Mesenteric fat pad (tissue), 1 donor: ENCODE data around the gene CYBA. TPM values are rescaled to one million over a fixed set of nuclear protein-coding genes. Genes with fewer than 3 reads are reported as not detected.

ENCODE experiments used
- DNase-seq: peaks from one replicate; pipeline ENCODE4 v3.0.0-alpha.2; 2020; ENCODE audit warnings: low spot score
- total RNA-seq: library from RNA; stranded (reverse); fragmentation: NEBNext Ultra II Directional; extraction: Animal tissue kit (Norgen Biotek cat#: 25700); gene quantifications from one replicate; pipeline ENCODE4 v1.2.1, GENCODE V29; 2021
- donor health status: DM: yes; HTN: yes; CAD: no.

CYBA gene
- total RNA-seq, 1 donor from 2014 or later = 183 TPM

DNA sequence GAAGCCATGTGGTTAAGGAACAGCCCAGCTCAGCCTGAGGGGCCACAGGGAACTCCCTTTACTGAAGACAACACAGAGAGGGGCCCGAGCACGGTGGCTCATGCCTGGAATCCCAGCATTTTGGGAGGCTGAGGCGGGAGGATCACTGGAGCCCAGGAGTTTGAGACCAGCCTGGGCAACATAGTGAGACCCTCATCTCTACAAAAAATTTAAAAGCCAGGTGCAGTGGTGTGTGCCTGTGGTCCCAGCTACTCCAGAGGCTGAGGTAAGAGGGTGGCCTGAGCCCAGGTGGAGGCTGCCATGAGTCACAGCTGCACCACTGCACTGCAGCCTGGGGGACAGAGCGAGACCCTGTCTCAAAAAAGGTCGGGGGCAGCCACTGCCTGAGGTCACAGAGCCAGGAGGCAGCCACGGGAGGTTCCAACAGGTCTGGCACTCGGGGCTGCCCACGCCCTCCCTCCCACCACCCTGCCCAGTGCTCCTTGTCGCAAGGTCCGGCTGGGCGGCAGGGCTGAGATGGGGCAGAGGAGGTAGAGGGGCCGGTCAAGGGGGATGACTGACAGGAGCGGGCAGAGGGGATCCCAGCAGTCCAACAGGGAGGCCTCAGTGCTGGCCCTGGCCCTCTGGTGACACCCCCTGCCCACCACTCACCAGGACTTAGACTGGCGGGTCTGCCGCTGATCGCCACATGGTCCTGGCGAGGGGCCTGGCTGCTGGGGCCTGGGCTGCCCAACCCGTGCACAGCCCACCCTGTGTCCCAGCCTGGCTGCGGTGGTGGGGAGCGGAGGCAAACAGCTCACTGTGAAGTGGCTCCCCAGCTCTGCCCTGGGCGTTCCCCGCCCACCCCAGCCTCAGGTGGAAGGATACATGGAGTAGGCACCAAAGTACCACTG, 3.4 kb downstream of the CYBA start:
- DNase-seq = no peak

DNA sequence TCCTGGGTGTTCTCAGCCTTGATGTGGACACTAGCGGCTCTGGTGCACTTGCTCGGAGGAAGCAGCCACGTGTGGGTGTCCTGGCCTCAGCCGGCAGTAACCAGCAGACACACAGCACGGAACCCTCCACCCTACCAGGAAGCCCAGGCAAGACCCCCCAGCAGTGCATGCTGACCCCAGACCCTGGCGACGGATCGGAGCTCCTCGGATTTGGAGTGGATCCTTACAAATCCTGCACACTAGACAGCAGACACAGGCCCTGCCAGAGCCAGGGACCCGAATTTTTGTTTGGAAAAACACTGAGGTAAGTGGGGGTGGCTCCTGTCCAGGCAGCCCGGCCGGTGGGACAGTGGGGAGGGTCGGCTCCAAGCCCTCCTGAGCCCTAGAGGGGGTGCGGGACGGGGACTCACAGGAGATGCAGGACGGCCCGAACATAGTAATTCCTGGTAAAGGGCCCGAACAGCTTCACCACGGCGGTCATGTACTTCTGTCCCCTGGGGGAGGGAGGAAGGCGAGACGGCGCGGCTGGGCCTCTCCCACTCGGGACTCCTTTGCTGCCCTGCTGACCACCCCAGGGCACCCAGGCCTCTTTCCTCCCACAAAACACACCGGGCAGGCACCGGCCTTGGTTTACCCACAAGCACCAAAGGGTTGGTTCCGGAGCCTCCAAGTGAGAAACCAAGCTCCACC, 4.4 kb downstream of the CYBA start:
- DNase-seq = no peak

DNA sequence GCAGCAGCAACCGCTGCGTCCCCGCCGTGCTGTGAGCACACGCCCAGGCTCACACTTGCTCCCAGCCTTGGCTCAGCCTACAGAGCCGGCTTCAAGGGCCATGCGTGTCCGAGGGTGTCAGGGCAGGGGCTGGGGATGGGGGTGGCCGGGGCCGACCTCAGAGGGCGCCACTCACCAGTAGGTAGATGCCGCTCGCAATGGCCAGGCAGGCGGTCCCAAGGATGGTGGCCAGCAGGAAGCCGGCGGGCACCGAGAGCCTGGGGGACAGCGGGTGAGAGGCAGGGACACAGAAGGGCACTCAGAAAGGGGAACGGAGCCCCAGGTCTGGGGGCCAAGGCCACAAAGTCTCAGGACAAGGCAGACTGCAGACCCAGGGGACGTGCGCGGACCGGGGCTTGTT, 4.9 kb downstream of the CYBA start:
- no peak for DNase-seq

DNA sequence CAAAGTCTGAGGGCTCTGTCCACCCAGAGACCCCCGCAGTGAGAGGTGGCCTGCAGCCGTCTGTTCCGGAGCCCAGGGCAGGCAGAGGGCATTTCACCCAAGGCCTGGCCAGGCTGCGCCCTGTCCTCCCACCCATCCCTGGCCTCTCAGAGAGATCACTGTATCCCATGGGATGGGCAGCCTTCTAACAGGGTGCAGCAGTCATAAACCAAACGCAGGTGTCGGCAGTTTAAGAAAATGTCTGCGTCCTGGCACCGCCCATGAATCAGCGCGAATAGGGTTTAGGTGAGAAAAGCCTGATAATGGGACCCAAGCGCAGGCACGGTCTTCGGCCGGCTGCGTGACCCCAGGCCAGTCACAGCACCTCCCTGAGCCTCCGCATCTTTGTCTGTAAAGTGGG, 5.4 kb downstream of the CYBA start:
- no peak for DNase-seq

DNA sequence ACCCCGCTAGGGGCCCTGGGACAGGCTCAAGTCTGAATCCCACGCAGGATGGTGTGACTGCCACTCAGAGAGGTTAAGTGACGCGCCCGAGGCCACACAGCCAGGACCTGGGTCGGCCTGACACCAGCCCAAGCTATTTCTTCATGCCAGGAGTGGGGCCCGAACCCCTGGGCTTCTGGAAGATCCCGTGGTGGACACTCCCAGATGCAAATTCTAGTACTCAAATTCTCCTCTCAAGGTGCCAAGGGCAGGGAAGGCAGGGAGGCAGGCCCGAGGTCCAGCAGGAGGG, 7.3 kb downstream of the CYBA start:
- no peak for DNase-seq

DNA sequence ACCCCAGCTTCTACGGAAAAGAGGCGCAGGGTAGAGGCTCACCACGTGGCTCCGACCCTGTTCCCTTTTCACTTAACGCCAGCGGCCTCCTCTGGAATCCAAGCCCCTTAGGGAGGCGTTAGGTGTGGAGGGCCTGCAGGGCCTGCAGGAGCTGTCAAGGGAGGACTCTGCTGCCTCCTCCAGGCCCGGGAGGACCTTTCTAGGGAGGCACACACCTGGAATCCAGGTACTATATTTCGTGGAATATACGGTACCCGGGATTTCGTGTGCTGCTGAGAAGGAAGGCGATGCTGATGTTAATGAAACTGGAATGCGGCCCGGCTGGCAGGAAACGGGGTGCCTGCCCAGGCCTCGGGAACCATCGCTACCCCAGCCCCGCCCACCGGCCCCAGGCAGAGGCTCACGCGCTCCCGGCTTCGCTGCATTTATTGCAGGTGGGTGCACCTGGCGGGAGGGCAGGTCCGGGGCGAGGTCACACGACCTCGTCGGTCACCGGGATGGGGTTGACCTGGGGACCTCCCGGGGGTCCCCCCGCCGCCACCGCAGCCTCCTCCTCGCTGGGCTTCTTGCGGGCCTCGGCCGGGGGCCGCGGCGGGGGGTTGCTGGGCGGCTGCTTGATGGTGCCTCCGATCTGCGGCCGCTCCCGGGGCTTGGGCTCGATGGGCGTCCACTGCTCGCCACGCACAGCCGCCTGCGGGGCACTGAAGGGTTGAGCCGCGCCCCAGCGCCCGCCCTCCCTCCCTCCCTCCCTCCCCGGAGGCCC, 7.8 kb downstream of the CYBA start:
- no peak for DNase-seq

DNA sequence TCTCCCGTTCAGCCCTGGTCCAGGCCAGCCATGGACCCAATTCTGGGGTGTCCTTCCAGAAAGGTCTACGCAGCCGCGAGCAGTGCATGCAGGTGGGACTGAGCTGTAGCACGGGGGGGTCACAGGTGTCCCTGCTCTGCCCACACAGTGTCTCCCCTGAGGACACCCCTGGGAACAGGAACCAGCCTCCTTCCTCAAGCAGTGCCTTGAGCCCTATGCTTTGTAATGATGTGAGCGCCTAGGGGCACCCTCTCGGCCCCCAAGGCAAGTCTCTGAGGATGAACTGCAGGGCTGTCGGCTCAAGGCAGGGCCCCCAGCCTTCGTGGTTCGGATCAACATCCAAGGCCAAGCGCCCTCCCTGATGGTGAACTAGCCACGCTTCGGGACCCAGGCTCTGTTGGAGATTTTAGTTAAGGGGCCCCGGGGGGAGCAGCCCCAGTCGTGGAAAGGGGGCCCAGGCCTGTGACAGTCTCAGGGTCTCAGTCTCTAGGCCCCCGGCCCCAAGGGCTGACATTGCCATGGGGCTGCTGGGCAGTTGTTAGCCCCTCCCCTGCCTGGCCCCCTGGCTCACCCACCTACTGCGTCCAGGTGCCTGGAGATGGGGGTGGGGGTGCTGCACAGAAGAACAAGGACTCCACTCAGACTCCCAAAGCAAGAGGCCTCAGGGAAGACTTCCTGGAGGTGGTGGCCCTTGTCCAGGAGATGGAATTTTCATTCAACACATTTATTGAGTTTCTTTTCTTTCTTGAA, 10.2 kb downstream of the CYBA start:
- no peak for DNase-seq

DNA sequence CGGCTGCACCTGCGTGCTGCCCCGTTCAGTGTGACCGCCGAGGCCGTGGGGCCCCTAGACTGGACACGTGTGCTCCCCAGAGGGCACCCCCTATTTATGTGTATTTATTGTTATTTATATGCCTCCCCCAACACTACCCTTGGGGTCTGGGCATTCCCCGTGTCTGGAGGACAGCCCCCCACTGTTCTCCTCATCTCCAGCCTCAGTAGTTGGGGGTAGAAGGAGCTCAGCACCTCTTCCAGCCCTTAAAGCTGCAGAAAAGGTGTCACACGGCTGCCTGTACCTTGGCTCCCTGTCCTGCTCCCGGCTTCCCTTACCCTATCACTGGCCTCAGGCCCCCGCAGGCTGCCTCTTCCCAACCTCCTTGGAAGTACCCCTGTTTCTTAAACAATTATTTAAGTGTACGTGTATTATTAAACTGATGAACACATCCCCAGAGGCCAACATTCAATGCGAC, 10.8 kb downstream of the CYBA start:
- no peak for DNase-seq

DNA sequence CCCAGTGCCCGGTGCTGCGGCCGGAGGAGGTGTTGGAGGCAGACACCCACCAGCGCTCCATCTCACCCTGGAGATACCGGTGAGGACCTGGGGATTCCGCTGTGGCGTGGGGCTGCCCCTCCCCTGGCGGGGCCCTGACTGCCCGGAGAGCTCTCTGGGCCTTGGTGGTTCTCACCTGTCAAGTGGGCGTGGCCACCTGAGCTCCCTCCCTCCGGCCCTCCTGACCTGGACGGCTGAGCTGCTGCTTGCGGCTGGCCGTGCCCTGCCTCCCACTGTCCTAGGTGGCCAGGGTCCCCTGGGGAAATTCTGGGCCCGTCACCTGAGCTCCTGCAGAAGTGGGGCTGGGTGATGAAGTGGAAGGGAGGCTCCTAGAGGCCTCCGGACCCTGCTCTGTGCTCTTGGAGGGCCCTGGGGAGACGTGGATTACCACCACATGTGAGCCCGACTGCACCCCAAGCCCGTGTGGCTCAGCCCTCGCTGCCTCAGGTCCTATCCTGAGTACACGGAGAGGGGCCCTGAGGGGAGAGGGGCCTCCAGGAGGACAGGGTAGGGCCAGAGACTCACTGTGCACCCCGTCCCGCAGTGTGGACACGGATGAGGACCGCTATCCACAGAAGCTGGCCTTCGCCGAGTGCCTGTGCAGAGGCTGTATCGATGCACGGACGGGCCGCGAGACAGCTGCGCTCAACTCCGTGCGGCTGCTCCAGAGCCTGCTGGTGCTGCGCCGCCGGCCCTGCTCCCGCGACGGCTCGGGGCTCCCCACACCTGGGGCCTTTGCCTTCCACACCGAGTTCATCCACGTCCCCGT, 11.4 kb downstream of the CYBA start:
- no peak for DNase-seq

DNA sequence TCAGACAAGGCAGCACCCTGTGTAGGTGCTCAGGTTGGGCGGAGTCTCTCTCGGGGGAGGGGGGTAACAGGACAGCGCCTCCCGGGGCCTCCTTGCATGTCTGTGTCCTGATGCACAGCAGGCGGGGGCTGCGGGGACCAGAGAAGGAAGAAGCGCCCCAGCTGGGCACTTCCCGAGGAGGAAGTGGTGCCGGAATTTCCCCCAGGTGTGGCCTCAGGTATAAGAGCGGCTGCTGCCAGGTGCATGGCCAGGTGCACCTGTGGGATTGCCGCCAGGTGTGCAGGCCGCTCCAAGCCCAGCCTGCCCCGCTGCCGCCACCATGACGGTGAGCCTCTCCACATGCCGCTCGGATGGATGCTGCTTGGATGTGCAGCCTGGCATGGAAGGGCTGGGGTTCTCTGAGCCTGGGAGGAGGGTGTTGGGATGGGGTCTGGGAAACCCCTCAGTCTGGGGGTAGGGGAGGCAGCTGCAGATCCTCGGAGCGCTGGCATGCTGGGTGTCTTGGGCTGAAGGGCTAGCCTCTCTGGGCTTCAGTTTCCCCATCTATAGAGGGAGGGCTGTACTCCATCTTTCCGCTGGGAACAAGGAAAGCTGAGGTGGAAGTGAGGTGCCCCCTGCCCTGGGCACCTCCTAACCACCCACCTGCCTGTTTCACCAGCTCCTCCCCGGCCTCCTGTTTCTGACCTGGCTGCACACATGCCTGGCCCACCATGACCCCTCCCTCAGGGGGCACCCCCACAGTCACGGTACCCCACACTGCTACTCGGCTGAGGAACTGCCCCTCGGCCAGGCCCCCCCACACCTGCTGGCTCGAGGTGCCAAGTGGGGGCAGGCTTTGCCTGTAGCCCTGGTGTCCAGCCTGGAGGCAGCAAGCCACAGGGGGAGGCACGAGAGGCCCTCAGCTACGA, 12.3 kb downstream of the CYBA start, which contains the start of gene IL17C:
Gene IL17C, plus strand, starts transcription at position 250 of the 908 bp plus-strand sequence. Its CDS starts 70 bp downstream, at position 320.
- DNase-seq = no peak

DNA sequence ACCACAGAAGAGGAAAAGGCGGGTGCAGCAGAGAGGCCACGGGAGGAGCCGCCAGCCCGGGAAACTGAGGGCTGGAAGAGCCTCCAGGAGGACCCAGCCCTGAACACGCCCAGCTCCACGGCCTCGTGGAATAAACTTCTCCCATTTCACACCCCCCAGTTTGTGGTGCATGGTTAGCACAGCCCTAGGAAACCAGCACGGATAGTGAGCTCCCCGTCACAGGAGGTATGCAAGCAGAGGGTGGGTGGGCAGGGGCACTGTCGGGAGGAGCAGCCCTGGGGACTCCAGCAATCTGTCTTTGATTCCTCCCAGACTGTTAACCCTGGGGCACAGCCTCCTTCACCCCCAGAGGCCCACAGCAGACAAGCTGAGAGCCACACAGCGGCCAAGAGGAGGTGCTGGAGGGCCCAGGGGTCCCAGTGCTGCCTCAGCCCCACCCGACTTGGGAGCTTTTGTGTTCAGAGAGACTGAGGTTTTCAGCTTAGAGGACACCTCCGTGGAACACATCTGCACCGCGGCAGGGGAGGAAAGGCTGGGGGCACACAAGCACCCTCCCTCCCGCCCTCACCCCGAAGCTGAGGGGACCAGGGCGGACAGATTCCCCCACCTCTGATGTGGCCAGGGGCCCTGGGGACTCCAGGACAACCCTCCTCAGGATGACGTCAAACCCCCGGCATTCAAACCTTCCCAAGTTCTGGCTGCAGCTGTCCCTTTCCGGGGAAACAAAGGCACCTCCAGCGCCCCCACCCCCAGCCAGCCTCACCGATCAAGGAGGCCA, 14.2 kb downstream of the CYBA start:
- no peak for DNase-seq

DNA sequence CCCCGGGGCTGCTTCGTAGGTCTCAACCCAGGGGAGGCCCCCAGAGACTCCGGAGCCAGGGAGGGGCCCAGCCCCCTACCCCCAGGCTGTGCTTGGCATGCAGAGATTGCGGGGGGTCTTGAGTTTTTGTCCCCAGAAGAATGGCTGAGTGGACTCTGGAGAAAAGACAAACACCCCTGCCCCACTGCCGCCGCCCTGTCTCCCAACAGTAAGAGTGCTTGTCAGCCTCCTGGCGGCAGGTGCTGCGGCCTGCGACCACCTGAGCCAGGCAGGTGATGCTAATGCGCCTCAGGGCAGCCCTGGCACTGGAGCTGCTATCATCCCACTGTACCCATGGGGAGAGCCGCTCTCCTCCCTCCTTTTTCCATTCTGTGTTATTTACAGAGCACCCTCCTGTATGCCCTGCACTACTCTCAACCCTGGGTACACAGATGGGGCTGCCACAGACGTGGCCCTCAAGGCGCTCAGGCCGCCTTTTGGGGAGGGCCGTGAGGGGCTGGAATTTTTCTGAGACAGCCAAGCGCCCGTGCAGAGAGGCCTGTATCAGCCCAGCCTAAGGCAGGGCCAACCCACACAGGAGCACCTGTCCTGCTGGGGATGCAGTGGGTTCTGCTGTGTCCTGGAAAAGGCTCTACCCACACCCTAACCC, 15.1 kb downstream of the CYBA start:
- no peak for DNase-seq

DNA sequence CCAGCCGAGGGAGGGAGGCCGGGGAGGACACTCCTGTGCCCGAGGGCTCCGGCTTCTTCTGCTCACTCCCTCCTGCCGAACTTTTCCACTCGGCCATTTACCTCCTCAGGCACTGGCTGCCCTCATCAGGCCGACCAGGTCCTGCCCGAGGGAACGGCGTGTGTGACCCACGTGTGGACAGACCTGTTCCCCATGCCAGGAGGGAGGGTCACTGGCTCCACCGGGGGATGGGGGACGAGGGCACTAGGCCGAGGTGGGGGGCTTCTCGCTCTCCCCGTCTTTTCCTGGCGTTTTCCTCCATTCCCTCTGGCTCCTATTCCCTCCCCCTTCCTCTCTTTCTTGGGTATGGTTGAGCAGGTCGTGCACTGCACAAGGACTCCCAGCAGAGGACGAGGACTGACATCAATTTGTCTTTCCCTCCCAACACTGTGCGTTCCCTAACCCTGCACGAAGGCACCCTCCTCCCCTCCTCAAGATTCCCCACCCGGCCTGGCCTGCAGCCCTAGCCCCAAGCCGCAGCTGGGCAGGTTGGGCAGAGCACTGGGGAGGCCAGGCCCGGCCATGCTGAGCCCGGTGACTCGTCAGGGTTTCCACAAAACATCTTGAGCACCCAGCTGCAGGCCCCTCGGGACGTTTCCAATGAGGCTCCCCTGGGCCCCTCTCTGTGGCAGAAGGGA, 15.7 kb downstream of the CYBA start:
- DNase-seq = no peak

DNA sequence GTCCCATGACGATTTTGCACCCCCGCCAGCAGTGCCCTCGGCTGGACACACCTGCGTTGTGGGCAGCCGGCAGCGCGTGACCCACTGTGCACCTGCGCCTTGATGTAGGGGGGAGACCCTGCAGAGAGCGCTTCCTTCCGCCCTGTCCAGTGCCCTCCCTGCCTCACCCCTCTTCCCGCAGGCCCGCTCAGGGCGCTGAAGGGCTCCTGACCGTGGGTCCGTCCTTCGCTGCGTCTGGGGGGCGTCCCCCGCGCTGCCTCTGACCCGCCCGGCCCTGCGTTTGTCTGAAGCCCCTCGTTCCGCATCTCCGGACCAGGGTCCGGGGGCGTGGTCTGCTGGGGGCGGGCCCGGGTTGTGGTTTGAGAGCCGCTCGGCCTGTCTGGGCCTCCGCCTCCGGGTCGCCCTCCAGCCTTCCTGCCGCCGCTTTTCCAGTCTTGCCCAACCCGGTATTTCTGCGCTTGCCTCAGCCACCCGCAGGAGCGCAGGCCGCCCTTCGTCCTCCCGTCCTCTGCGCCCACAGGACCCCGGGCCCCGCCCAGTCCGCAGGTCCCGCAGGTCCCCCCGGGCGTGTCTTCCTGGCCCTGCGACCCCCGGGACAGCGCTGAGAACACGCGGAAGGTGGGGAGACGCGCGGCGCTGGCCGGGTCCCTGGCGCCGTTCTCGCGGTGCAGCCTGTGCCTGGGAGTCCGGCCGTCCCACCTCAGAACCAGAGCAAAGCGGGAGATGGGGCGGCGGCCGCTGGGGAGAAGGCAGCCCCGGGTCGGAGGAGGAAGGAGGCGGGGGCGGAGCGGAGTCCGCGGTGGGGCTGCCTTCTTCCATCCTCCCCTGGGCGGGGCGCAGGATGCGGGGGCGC, 16.5 kb downstream of the CYBA start:
- DNase-seq = no peak

DNA sequence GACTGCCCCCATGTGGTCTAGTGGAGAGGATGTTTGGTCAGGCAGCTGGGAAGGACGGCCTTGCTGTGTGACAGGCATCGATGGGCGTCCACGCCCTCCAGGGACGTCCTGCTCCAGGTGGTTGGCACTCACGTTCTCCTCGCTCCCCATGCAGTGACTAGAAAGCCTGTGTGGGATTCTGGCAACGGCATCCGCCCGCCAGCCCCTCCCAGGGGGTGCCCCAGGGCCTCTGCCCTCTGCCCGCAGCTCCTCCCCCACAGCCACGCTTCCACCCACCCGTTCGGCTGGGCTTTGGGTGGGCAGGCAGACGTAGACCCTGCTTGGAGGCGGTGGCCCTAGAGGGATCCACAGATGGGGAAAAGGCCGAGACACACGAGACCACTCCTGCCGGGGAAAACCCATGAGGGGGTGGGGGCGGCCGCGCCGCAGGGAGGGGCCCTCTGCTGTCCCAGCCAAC, 17.1 kb downstream of the CYBA start:
- no peak for DNase-seq

DNA sequence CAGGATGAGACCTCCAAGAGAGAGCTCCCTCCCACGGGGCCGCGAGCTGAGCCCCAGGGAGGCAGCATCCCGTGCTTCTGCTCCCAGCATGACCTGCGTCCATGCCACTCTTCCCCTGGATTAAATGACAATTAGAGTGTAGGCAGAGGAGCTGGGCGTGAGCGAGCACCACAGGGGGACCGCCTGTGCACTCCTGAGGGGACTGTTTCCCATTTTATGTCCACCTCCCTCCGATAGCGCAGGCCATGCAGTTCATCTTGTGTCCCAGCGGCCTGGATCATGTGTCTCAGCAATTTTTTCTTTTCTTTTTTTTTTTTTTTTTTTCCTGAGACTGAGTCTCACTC, 18.3 kb downstream of the CYBA start:
- no peak for DNase-seq
